K562 (cell line): Measurements from ENCODE around the gene BLM. TPM values are rescaled to one million over a fixed set of nuclear protein-coding genes. Genes with fewer than 3 reads are reported as not detected.

ENCODE experiments used
- ATAC-seq: fragments of 200-7000 bp; cut with Tn5 transposase; 3 replicates; pipeline ENCODE4 v1.9.1; 2020; ENCODE audit warnings: moderate library complexity
- BruUV-seq: library from RNA; stranded (reverse); fragments of 400-500 nt; replicated peaks from 2 replicates; lab custom pipeline; 2021; lab: Mats Ljungman, UMichigan
- CTCF ChIA-PET: fragments of 300-600 bp; formaldehyde crosslinking; extraction: SDS; loops from one replicate; lab custom pipeline; 2021; ENCODE audit warnings: low intra/inter-chr PET ratio; lab: Yijun Ruan, JAX
- POLR2A ChIA-PET: fragments of 300-600, 350-650 bp; sonication (Branson Sonifier 250); formaldehyde crosslinking; extraction: SDS; loops from one replicate; lab custom pipeline; 2021; ENCODE audit warnings: antibody characterized with exemption, inconsistent platforms; lab: Yijun Ruan, JAX
- DNase-seq, 4 experiments: peaks; one replicate each; pipeline versions ENCODE4 v3.0.0 to v3.0.0-alpha.2; 2011 to 2018; ENCODE audit warnings: low spot score in 3 of 4, mixed read lengths in 3 of 4; ENCODE audit errors: extremely low read depth in 1 of 4
- FAIRE-seq: peaks from 2 replicates; lab custom pipeline; 2011; peaks lifted over from hg19 to GRCh38; lab: Jason Lieb, UNC
- H2AFZ ChIP-seq: 2 replicates; pipeline ENCODE4 v1.6.0; 2011; ENCODE audit warnings: low read depth, low read length, control low read depth, inconsistent platforms
- H3K27ac ChIP-seq: fragments of 200-600 bp; 3 replicates; pipeline ENCODE4 v1.8.0; 2011; ENCODE audit warnings: low read depth, mild to moderate bottlenecking, control low read depth, inconsistent platforms, low read length, moderate library complexity, mixed read lengths; ENCODE audit errors: extremely low read depth
- H3K27me3 ChIP-seq, 2 experiments: fragments of 300-600 bp in 1 of 2; 2 replicates in 1 of 2; 3 replicates in 1 of 2; pipeline versions ENCODE4 v1.6.0 to v1.8.0; 2011; ENCODE audit warnings: inconsistent platforms in 2 of 2, low read length in 2 of 2, mild to moderate bottlenecking in 1 of 2, mixed read lengths in 1 of 2, moderate library complexity in 1 of 2; ENCODE audit not compliant: control insufficient read depth in 2 of 2, insufficient read depth in 2 of 2
- H3K36me3 ChIP-seq: fragments of 300-600 bp; 3 replicates; pipeline ENCODE4 v1.8.0; 2011; ENCODE audit warnings: mild to moderate bottlenecking, low read length, inconsistent platforms; ENCODE audit not compliant: control insufficient read depth, insufficient read depth
- H3K4me1 ChIP-seq, 2 experiments: fragments of 200-600 bp in 1 of 2; replicated peaks in 1 of 2; 2 replicates in 1 of 2; 3 replicates in 1 of 2; pipeline versions ENCODE4 v1.5.1 to v1.8.0; 2011; ENCODE audit warnings: inconsistent platforms in 2 of 2, low read length in 2 of 2, mild to moderate bottlenecking in 1 of 2, mixed read lengths in 1 of 2, moderate library complexity in 1 of 2; ENCODE audit not compliant: control insufficient read depth in 2 of 2, insufficient read depth in 2 of 2
- H3K4me2 ChIP-seq: 2 replicates; pipeline ENCODE4 v1.6.1; 2011; ENCODE audit warnings: low read length, control low read depth, inconsistent platforms, mixed read lengths; ENCODE audit not compliant: insufficient read depth
- H3K4me3 ChIP-seq: fragments of 200-600 bp; sonication (generic), shearing (Covaris generic); 2 replicates; pipeline ENCODE4 v1.5.1; 2016; ENCODE audit warnings: control low read depth, inconsistent platforms
- H3K79me2 ChIP-seq: fragments of 200-600 bp; 3 replicates; pipeline ENCODE4 v1.8.0; 2011; ENCODE audit warnings: low read length, inconsistent platforms; ENCODE audit not compliant: control insufficient read depth, insufficient read depth
- H3K9ac ChIP-seq, 2 experiments: 2 replicates each; pipeline versions ENCODE4 v1.6.0 to v1.6.1; 2011; ENCODE audit warnings: low read depth in 2 of 2, low read length in 2 of 2, control low read depth in 1 of 2, inconsistent platforms in 1 of 2, mild to moderate bottlenecking in 1 of 2, mixed read lengths in 1 of 2; ENCODE audit not compliant: insufficient read depth in 1 of 2
- H3K9me1 ChIP-seq: one replicate; pipeline ENCODE4 v1.6.0; 2011; ENCODE audit warnings: inconsistent platforms, mild to moderate bottlenecking, low read length, moderate library complexity; ENCODE audit not compliant: control insufficient read depth, insufficient read depth
- H3K9me3 ChIP-seq: replicated peaks from 2 replicates; pipeline ENCODE4 v1.5.1; 2011; ENCODE audit warnings: low read depth, low read length, inconsistent platforms; ENCODE audit not compliant: control insufficient read depth, insufficient read depth
- H4K20me1 ChIP-seq: replicated peaks from 2 replicates; pipeline ENCODE4 v1.6.1; 2011; ENCODE audit warnings: low read length, inconsistent platforms, mixed read lengths; ENCODE audit not compliant: control insufficient read depth, insufficient read depth
- ATF7 ChIP-seq: fragments of 450-650 bp; IDR thresholded peaks from 2 replicates; pipeline ENCODE4 v1.7.1; 2014; ENCODE audit warnings: mild to moderate bottlenecking, moderate library complexity
- CBFB ChIP-seq: sonication (generic); formaldehyde crosslinking; IDR thresholded peaks from 2 replicates; pipeline ENCODE4 v1.4.0; 2020; ENCODE audit warnings: mild to moderate bottlenecking, missing genetic modification reagents
- CC2D1A ChIP-seq: fragments of 450-650 bp; IDR thresholded peaks from 2 replicates; pipeline ENCODE4 v1.6.1; 2017; ENCODE audit warnings: mild to moderate bottlenecking
- CHCHD3 ChIP-seq: fragments of 250-450 bp; sonication (Bioruptor Pico); IDR thresholded peaks from 2 replicates; pipeline ENCODE4 v2.1.2; 2022; ENCODE audit warnings: mild to moderate bottlenecking
- GATA2 ChIP-seq: sonication (generic); formaldehyde crosslinking; IDR thresholded peaks from 2 replicates; pipeline ENCODE4 v1.4.0; 2020; ENCODE audit warnings: mild to moderate bottlenecking, missing genetic modification reagents
- HDGF ChIP-seq: fragments of 450-650 bp; IDR thresholded peaks from 2 replicates; pipeline ENCODE4 v1.6.1; 2016
- HNRNPH1 ChIP-seq: fragments of 200-400 bp; formaldehyde crosslinking; optimal IDR thresholded peaks from 2 replicates; pipeline ENCODE3; 2017; ENCODE audit warnings: low read depth, mild to moderate bottlenecking, low read length, moderate library complexity
- HOXB6 ChIP-seq: fragments of 250-450 bp; sonication (Bioruptor Pico); IDR thresholded peaks from 2 replicates; pipeline ENCODE4 v1.5.1; 2022; ENCODE audit warnings: mild to moderate bottlenecking, borderline replicate concordance
- KLF10 ChIP-seq: fragments of 250-450 bp; sonication (Bioruptor Pico); IDR thresholded peaks from 2 replicates; pipeline ENCODE4 v1.6.1; 2021; ENCODE audit warnings: matching md5 sums
- MYNN ChIP-seq, 2 experiments: sonication (generic); formaldehyde crosslinking in 1 of 2; IDR thresholded peaks; 2 replicates each; pipeline versions ENCODE4 v1.5.0 to v1.6.1; 2016 to 2020; ENCODE audit warnings: antibody characterized with exemption in 1 of 2, missing genetic modification reagents in 1 of 2
- NONO ChIP-seq, 2 experiments: fragments of 200-400 bp in 1 of 2; fragments of 450-650 bp in 1 of 2; formaldehyde crosslinking in 1 of 2; IDR thresholded peaks; 2 replicates each; pipeline ENCODE4 v1.6.1; 2017; ENCODE audit warnings: low read depth in 2 of 2, mild to moderate bottlenecking in 2 of 2, moderate library complexity in 2 of 2, low read length in 1 of 2
- NR2C1 ChIP-seq, 2 experiments: fragments of 450-650 bp; IDR thresholded peaks; 2 replicates each; pipeline ENCODE4 v1.6.1; 2017; ENCODE audit warnings: mild to moderate bottlenecking in 2 of 2, antibody characterized with exemption in 1 of 2, inconsistent platforms in 1 of 2, missing compliant biosample characterization in 1 of 2, missing genetic modification characterization in 1 of 2
- PHTF2 ChIP-seq: fragments of 250-450 bp; sonication (Bioruptor Pico); IDR thresholded peaks from 2 replicates; pipeline ENCODE4 v1.5.0; 2021; ENCODE audit warnings: mild to moderate bottlenecking
- PPARD ChIP-seq: fragments of 250-450 bp; sonication (Bioruptor Pico); IDR thresholded peaks from 2 replicates; pipeline ENCODE4 v1.8.0; 2022; ENCODE audit warnings: inconsistent platforms, mild to moderate bottlenecking, moderate library complexity
- STAT5B ChIP-seq: fragments of 250-450 bp; sonication (Bioruptor Pico); IDR thresholded peaks from 2 replicates; pipeline ENCODE4 v1.8.0; 2021; ENCODE audit warnings: mild to moderate bottlenecking, inconsistent platforms
- TBL1XR1 ChIP-seq, 2 experiments: IDR thresholded peaks; 2 replicates each; pipeline ENCODE4 v1.6.1; 2012; ENCODE audit warnings: improper control_type of control experiment in 2 of 2, low read length in 2 of 2, mild to moderate bottlenecking in 1 of 2
- ZNF444 ChIP-seq: fragments of 250-450 bp; sonication (Bioruptor Pico); IDR thresholded peaks from 2 replicates; pipeline ENCODE4 v1.4.0; 2020; ENCODE audit warnings: mild to moderate bottlenecking, moderate library complexity
- ZNF778 ChIP-seq: fragments of 450-650 bp; formaldehyde crosslinking; IDR thresholded peaks from 2 replicates; pipeline ENCODE4 v1.4.0; 2020; ENCODE audit warnings: mild to moderate bottlenecking, moderate library complexity
- WGBS: fragments of 100-300 bp; shearing (Covaris generic); methylation state at CpG from one replicate; pipeline ENCODE4 v1.1.6; 2016; ENCODE audit warnings: low coverage, mixed read lengths; ENCODE audit not compliant: insufficient coverage; ENCODE audit errors: missing lambda C conversion rate; 5-methylcytosine and 5-hydroxymethylcytosine counted together
- in situ Hi-C: fragments of 300-500 bp; cut with MboI; formaldehyde crosslinking; loops from 4 replicates; pipeline ENCODE4 v1.15.0; 2018; ENCODE audit warnings: inconsistent platforms, mixed read lengths
- intact Hi-C: fragments of 100-400 bp; cut with micrococcal nuclease; formaldehyde crosslinking; loops from 2 replicates; pipeline ENCODE4 v1.14.2; 2022
- polyA plus RNA-seq, 8 experiments: library from polyadenylated mRNA; depleted of rRNA in 4 of 8; stranded (reverse) in 5 of 8; unstranded in 3 of 8; fragments of >200 nt; fragmentation: Nextera tagmentation in 2 of 8; fragmentation: Illumina TruSeq in 1 of 8; extraction: Ambion mirVana in 2 of 8; extraction: Trizol in 1 of 8; gene quantifications; 2 replicates each; pipeline versions ENCODE4 v1.2.1 to v1.2.3, GENCODE V29; 2011 to 2014; ENCODE audit warnings: inconsistent platforms in 1 of 8, missing spikeins in 1 of 8
- total RNA-seq, 7 experiments: library from RNA; depleted of rRNA in 6 of 7; stranded (reverse); fragments of >200 nt in 6 of 7; fragmentation: Illumina TruSeq in 2 of 7; extraction: Trizol in 2 of 7; gene quantifications; 2 replicates each; pipeline versions ENCODE4 v1.2.1 to v1.2.3, GENCODE V29; 2011 to 2021; ENCODE audit warnings: low replicate concordance in 1 of 7
- TF ChIP-seq, protein P1 (sequence below): fragments of 450-650 bp; IDR thresholded peaks from one replicate; pipeline ENCODE4 v1.6.1; 2018; ENCODE audit warnings: mild to moderate bottlenecking, moderate library complexity; ENCODE audit not compliant: partially characterized antibody
- TF ChIP-seq, protein P2 (sequence below): fragments of 450-650 bp; formaldehyde crosslinking; IDR thresholded peaks from 2 replicates; pipeline ENCODE4 v1.4.0; 2022; ENCODE audit warnings: mild to moderate bottlenecking, moderate library complexity
- TF ChIP-seq, protein P3 (sequence below), 3 experiments: IDR thresholded peaks in 2 of 3; conservative IDR thresholded peaks in 1 of 3; 2 replicates each; pipeline ENCODE4 v1.5.1; 2011 to 2012; ENCODE audit warnings: low read length in 3 of 3, mild to moderate bottlenecking in 3 of 3, control low read depth in 2 of 3, improper control_type of control experiment in 1 of 3, inconsistent platforms in 1 of 3, low read depth in 1 of 3, mixed read lengths in 1 of 3, moderate library complexity in 1 of 3; ENCODE audit not compliant: insufficient read depth in 2 of 3

The BLM gene
- total and polyA plus RNA-seq, 9 of the 15 experiments (the other 6 are each of a cell fraction or from before 2014, with no cell fraction given) = 21.0 to 56.0 (median 43.9) TPM

DNA sequence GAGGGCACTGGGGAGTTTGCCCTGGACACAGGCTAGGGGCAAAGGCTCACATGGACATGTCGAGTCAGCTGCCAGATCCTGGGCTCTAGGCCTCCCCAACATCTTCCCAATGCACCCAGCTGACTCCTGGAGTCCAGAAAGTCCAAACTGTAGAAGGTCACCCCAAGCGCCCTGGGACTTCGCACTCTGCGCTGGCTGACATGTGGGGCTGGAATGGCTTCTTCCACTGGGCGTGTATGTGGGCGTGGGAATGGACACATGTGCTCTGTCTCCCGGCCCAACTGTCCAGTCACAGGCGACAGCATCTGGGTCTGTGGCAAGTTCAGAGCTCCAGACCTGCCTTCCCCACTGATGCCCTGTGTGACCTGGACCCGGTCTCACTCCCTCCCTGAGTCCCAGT, 138.0 kb downstream of the BLM start:
- Histone ChIP-seq H3K9me3 (no peaks in the 10 kb centered on the region), H4K20me1 (no peaks in the 10 kb centered on the region), H3K9me1 (no peaks in the 10 kb centered on the region), H3K27ac (no peak overlapping the region), H3K4me2 (no peak overlapping the region), H2AFZ (peak overlapping the region; percentile 27; the same call in 1 of the 2 replicates), H3K79me2 (no peaks in the 10 kb centered on the region), H3K4me3 (no peak overlapping the region), H3K27me3 (no peaks in the 10 kb centered on the region), H3K36me3 (no peaks in the 10 kb centered on the region), H3K4me1 (peaks cover 25 to 35% of the 10 kb centered on the region in 2 experiments; a peak in 4 of 5 replicates), H3K9ac (peak overlapping the region in 1 of 2 experiments; percentile 79; a peak in 2 of 4 replicates)
- FAIRE-seq (no peak), DNase-seq (peak in 1 of 4 experiments; percentile 9), ATAC-seq (no peak; the same call in none of the 3 replicates)
- no TSS peak for BruUV-seq
- ChIA-PET POLR2A (interaction anchor here (0.9 kb wide), 2 partner anchors 11 to 13 kb away, joined by 3 to 4 read pairs; partner anchors contain the start of gene FURIN), CTCF (interaction anchor here (0.6 kb wide), 1 partner anchor 119 kb away, joined by 3 read pairs; no protein-coding TSS in a partner anchor)
- intact Hi-C loops = no loop called here
- WGBS = 54% methylated on average over 9 of the region's 9 CpGs
- in situ Hi-C loops = no loop called here
- TF ChIP-seq, protein P1, sequence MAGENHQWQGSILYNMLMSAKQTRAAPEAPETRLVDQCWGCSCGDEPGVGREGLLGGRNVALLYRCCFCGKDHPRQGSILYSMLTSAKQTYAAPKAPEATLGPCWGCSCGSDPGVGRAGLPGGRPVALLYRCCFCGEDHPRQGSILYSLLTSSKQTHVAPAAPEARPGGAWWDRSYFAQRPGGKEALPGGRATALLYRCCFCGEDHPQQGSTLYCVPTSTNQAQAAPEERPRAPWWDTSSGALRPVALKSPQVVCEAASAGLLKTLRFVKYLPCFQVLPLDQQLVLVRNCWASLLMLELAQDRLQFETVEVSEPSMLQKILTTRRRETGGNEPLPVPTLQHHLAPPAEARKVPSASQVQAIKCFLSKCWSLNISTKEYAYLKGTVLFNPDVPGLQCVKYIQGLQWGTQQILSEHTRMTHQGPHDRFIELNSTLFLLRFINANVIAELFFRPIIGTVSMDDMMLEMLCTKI = no peak
- TF ChIP-seq PHTF2 (CRISPR knock-in tag) (no peak), GATA2 (CRISPR knock-in tag) (no peak), PPARD (no peak), NR2C1 (IDR thresholded peaks at IDR 0.05) (no peak), NR2C1 (tag; IDR thresholded peaks at IDR 0.05) (no peak), CC2D1A (no peak), HDGF (no peak), ZNF778 (no peak), ZNF444 (CRISPR knock-in tag) (no peak), MYNN (IDR thresholded peaks at IDR 0.05) (no peak), MYNN (CRISPR knock-in tag; IDR thresholded peaks at IDR 0.05) (no peak), HOXB6 (CRISPR knock-in tag) (no peak), HNRNPH1 (no peak), KLF10 (CRISPR knock-in tag) (no peak), CHCHD3 (CRISPR knock-in tag) (no peak), TBL1XR1 (IDR thresholded peaks at IDR 0.05; ENCODE audit: low read length in 2 of 2) (no peak), CBFB (CRISPR knock-in tag) (no peak), NONO (IDR thresholded peaks at IDR 0.05; ENCODE audit: low read depth in 2 of 2, low read length in 1 of 2) (no peak), STAT5B (CRISPR knock-in tag) (no peak), ATF7 (no peak)
- TF ChIP-seq, protein P2, sequence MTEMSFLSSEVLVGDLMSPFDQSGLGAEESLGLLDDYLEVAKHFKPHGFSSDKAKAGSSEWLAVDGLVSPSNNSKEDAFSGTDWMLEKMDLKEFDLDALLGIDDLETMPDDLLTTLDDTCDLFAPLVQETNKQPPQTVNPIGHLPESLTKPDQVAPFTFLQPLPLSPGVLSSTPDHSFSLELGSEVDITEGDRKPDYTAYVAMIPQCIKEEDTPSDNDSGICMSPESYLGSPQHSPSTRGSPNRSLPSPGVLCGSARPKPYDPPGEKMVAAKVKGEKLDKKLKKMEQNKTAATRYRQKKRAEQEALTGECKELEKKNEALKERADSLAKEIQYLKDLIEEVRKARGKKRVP (CRISPR knock-in tag) = no peak
- TF ChIP-seq, protein P3, sequence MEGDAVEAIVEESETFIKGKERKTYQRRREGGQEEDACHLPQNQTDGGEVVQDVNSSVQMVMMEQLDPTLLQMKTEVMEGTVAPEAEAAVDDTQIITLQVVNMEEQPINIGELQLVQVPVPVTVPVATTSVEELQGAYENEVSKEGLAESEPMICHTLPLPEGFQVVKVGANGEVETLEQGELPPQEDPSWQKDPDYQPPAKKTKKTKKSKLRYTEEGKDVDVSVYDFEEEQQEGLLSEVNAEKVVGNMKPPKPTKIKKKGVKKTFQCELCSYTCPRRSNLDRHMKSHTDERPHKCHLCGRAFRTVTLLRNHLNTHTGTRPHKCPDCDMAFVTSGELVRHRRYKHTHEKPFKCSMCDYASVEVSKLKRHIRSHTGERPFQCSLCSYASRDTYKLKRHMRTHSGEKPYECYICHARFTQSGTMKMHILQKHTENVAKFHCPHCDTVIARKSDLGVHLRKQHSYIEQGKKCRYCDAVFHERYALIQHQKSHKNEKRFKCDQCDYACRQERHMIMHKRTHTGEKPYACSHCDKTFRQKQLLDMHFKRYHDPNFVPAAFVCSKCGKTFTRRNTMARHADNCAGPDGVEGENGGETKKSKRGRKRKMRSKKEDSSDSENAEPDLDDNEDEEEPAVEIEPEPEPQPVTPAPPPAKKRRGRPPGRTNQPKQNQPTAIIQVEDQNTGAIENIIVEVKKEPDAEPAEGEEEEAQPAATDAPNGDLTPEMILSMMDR (IDR thresholded peaks at IDR 0.05 in 2 of 3, conservative IDR thresholded peaks at IDR 0.05 in 1 of 3; ENCODE audit: insufficient read depth in 2 of 3, low read depth in 1 of 3, low read length in 3 of 3) = no peak
